D341Med (cell line): ENCODE measurements around the gene B3GALT2.
"Not testable (repeated sequence)": the region's sequence is repeated elsewhere in the genome, so short reads cannot be mapped to it uniquely, and the experiment has no call there.

Experiments used
- DNase-seq: peaks from one replicate; pipeline ENCODE4 v3.0.0; 2012; ENCODE audit warnings: low spot score

B3GALT2 gene, protein sequence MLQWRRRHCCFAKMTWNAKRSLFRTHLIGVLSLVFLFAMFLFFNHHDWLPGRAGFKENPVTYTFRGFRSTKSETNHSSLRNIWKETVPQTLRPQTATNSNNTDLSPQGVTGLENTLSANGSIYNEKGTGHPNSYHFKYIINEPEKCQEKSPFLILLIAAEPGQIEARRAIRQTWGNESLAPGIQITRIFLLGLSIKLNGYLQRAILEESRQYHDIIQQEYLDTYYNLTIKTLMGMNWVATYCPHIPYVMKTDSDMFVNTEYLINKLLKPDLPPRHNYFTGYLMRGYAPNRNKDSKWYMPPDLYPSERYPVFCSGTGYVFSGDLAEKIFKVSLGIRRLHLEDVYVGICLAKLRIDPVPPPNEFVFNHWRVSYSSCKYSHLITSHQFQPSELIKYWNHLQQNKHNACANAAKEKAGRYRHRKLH

DNA sequence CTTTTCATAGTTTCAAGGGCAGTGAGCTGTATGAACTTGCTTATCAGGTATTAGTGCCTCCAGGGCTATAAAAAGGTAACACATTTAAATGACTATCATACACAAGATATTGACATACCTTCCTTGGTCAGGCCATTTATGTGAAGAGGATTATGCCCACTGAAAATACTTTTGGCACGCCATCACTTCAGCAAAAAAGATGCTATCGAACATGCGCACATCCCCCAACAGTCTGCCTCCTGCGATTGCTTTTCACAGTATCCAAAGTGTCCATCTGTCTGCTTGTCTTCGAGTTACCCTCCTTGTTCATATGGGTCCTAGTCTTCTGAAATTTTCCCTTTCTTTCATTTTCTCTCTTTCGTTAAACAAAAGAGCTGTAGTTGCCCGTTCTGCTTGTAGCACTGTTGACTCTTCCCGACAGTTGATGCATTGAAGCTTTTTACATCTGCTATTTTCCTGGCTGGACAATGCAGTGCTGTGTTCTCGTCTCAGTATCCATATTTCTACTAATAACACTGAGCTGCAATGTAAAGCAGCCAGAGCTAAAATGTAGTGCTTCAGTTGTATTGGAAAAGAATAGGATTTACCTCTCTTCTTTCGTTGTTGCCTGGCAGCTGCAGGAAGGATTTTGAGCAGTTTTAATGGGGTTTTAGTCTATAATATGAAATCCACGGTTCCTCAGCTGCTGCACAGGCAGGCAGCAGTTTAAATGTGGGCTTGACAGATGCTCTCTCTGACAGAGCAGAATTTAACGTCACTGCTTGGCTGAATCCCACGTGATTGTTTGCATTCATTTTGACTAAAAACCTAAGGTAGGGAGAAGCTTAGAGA lies at the start of gene B3GALT2:
TSS of gene B3GALT2 (minus strand) at position 713 of the 831 bp plus-strand sequence. CDS start 5,051 bp downstream, outside the sequence.
- DNase-seq, result peak; percentile 62

GRCh38 chr1:193234530-193234929 lies 48.1 kb upstream of the B3GALT2 start:
- no peak for DNase-seq

DNA sequence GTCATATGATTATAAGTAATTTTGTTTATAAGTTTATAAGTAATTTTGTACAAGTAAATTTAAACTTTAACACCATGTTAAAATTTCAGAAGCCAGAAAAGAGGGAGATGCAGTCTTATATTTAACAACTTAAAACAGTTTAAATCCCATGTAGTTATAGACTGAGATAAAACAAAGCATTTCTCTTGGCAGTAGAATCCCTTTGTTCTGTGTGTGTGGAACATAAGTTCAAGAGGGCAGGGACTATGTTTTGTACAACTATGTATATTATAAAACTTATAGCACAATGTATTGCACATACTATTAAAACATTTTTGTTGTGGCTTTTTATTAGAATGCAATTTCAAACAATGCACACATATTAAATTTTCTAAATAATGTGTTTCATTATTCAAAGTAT lies 44.7 kb upstream of the B3GALT2 start:
- DNase-seq, result not testable (repeated sequence)

GRCh38 chr1:193229136-193229535 lies 42.7 kb upstream of the B3GALT2 start:
- DNase-seq, result no peak

DNA sequence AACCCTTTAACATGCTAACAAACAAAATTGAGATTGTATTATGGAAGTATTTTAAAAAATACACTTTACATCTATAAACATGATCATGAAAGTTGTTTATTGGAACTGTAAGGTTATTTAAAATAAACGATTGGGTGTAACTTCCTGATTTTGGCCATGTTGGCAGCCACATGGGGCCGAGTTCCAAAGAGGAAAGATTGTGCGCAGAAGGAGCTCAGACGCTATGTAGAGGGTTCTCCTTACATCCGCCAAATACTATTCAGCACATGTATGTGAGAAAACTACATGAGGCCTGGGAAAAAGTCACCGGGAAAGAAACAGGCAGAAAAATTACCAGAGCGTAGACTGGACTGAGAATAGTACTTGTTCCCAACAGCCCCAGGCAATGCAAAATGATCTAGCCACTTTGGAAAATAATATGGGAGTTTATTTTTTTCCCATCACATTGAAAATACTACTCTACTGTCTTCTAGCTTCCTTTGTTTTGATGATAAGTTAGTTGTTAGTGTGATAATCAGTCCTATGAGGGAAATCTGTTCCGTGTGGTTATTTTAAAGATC lies 35.7 kb upstream of the B3GALT2 start:
- DNase-seq, result no peak

- no peak for DNase-seq
These were observed 35.2 kb upstream of the B3GALT2 start for GRCh38 chr1:193221651-193222050.

- DNase-seq, result no peak
These were observed 33.0 kb upstream of the B3GALT2 start for GRCh38 chr1:193219391-193219790.

GRCh38 chr1:193216920-193217319 lies 30.5 kb upstream of the B3GALT2 start:
- DNase-seq, result no peak

DNA sequence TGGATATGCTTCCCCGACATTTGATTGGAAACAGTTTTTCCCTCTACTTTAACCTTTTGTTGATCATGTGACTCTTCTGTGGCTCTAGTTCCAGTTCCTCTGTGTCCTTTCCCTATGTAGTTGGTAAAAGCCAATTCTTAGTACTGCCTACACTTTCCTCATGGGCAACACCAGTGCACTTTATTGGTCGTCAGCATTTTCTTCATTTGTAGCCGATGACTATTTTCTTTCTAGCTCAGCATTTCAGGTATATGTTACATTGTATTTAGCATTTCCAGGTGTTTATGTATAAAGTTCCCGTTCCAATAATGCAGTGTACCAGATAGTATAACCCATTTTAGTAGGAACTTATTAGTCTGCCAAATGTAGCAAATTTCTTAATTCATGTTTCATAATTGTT lies 27.6 kb upstream of the B3GALT2 start:
- DNase-seq, result no peak

DNA sequence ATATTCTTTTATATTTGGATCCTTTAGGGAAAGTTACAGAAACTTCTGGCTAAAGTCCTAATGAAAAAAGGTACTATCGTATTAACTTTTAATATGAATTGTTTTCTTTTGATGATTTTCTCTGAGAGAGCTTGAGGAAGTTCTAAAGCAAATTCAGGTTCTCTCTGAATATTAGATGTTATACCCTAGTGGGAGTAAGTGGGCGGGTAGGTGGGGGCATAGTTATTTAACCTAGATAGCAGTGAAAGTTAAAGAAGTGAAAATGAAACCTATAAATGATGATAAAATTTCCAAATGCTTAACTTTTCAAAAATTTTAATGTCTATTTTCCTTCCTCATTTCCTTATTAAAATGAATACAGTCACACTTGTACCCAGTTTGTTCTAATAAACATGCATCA lies 26.2 kb upstream of the B3GALT2 start:
- DNase-seq, result no peak

- no peak for DNase-seq
These were observed 25.1 kb upstream of the B3GALT2 start for GRCh38 chr1:193211539-193211938.

GRCh38 chr1:193210996-193211395 lies 24.6 kb upstream of the B3GALT2 start:
- no peak for DNase-seq

DNA sequence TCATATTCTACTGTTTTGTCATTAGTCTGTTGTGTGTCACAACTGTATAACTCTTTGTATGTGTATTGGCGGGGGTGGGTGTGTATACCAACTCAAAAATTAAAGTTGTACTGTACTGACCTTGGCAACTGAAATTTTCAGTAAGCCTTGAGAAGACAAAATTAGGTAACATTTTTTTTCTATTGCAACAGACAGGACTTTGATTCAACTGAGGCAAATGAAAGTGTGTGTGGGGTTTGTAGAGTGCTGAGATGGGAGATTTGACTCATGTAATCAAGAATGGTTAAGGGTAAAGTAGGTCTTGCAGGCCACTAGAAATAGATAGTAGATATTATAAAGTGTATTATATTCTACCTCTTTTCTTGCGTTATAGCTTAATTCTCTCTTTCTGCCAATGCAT lies 14.6 kb upstream of the B3GALT2 start:
- DNase-seq, result no peak

DNA sequence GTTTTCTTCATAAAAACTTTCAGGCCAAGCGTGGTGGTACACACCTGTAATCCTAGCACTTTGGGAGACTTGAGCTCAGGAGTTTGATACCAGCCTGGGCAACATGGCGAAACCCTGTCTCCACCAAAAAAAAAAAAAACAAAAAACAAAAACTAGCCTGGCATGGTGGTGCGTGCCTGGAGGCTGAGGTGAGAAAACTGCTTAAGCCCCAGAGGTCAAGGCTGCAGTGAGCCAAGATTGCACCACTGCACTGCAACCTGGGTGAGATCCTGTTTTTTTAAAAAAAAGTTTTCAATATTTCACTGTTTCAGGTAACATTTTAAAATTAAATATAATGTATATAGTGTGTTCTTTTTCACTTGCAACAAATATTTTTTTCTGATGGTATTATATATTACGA lies 13.5 kb upstream of the B3GALT2 start:
- DNase-seq, result no peak

DNA sequence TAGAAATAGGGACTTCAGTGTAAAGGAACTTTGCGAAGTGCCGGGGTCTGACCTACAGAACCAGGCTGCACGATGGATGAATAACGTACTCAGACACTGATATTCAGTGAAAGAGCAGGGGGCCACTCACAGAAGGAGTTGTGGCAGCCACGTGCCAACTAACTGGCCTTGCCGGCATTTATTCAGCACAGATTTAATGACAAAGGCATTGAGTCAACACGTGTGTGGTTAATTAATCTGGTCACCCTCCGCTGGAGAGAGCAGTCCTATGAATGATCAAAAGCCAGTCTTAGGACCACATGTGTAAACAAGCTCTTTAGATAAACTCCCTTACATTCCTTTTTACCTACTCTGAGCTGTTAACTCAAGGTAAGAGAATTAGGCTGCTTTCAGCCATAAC lies 6.2 kb upstream of the B3GALT2 start:
- no peak for DNase-seq

DNA sequence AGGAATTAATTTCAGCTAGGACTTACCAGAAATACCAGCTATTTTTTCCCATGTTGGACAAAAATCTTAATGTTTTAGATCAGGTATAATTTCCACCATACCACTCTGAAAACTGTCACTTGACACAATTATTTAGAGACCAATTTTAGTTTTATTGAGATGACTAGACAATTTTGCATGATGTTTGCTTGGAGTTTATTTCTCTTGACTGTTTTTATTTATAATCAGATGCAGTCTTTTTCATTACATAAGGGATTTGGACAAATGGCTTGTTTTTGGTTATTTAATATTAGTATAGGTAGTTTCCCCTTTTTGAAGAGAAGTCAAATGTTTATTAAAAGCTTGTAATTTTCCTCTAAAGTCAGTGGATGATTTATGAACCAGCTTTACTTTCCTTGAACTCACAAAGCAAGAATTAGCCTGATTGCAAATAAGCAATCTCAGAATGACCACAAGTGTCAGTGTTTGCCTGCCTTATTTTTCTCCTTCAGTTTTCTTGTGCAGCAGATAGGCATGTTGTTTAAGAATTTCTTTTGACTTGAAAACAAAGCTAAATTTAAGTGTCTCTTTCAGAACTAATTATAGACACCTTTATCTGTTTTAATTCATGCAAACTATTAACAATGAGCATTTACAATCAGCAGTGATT lies 3.8 kb upstream of the B3GALT2 start:
- DNase-seq, result no peak

DNA sequence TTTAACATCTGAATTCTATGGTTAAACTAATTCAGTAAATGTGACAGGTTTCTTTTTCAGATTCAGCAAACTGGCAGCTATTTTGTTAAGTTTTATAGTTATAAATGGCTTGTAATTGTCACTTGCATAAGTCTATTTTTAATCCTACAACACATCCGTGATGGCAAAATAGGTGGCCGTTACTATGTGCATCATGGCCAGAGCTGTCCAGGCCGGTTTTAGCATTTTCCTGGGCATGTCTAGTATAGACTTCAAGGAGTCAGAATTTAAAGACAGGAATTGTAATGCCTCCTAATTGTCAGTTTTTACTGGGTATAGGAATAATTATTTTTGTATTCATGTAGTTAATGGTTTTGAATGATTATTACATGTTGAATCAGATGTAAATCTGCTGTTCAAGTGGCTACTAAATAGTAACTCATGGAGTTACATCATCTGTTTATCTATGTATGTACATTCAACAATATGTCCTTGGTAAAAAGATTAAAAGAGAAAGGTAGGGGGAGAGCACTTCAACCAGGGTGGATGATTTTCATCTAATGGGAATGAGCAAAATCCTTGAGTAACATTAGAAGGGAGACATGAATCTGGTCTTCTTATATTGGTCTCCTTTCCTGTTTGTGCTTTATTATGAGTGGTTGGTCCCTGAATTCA lies 3.2 kb upstream of the B3GALT2 start:
- no peak for DNase-seq

- not testable (repeated sequence) for DNase-seq
These were observed 2.5 kb upstream of the B3GALT2 start for GRCh38 chr1:193188915-193189314.

- no peak for DNase-seq
These were observed 701 bp upstream of the B3GALT2 start for GRCh38 chr1:193187114-193187513.

DNA sequence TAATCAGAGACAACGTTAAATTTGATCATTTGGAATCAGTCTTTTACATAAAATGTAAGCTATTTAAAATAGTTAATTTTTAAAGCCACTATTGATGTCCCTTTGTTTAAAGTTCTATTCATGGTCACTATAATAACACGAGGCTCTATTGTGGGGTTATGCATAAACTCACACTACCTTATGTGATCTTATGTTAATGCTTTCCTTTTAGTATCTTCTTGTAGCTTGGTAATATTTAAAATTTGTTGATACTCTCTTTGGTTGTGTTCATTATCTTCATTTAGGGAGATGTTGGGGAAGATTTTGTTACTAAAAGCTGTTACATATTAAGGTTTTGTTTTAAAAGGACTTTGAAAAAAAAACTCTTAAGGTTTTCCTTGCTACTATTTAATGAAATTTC lies 1.2 kb downstream of the B3GALT2 start:
- DNase-seq, result no peak

GRCh38 chr1:193184776-193185175 lies 1.6 kb downstream of the B3GALT2 start:
- no peak for DNase-seq
